K562 (cell line): ENCODE data around the gene UNC50. TPM values are rescaled to one million over a fixed set of nuclear protein-coding genes. Genes with fewer than 3 reads are reported as not detected.

Source experiments
- ATAC-seq: fragments of 200-7000 bp; cut with Tn5 transposase; 3 replicates; pipeline ENCODE4 v1.9.1; 2020; ENCODE audit warnings: moderate library complexity
- BruUV-seq: library from RNA; stranded (reverse); fragments of 400-500 nt; replicated peaks from 2 replicates; lab custom pipeline; 2021; lab: Mats Ljungman, UMichigan
- CTCF ChIA-PET: fragments of 300-600 bp; formaldehyde crosslinking; extraction: SDS; loops from one replicate; lab custom pipeline; 2021; ENCODE audit warnings: low intra/inter-chr PET ratio; lab: Yijun Ruan, JAX
- POLR2A ChIA-PET: fragments of 300-600, 350-650 bp; sonication (Branson Sonifier 250); formaldehyde crosslinking; extraction: SDS; loops from one replicate; lab custom pipeline; 2021; ENCODE audit warnings: antibody characterized with exemption, inconsistent platforms; lab: Yijun Ruan, JAX
- DNase-seq, 4 experiments: peaks; one replicate each; pipeline versions ENCODE4 v3.0.0 to v3.0.0-alpha.2; 2011 to 2018; ENCODE audit warnings: low spot score in 3 of 4, mixed read lengths in 3 of 4; ENCODE audit errors: extremely low read depth in 1 of 4
- FAIRE-seq: peaks from 2 replicates; lab custom pipeline; 2011; peaks lifted over from hg19 to GRCh38; lab: Jason Lieb, UNC
- H2AFZ ChIP-seq: 2 replicates; pipeline ENCODE4 v1.6.0; 2011; ENCODE audit warnings: low read depth, low read length, control low read depth, inconsistent platforms
- H3K27ac ChIP-seq: fragments of 200-600 bp; 3 replicates; pipeline ENCODE4 v1.8.0; 2011; ENCODE audit warnings: low read depth, mild to moderate bottlenecking, control low read depth, inconsistent platforms, low read length, moderate library complexity, mixed read lengths; ENCODE audit errors: extremely low read depth
- H3K27me3 ChIP-seq, 2 experiments: fragments of 300-600 bp in 1 of 2; 2 replicates in 1 of 2; 3 replicates in 1 of 2; pipeline versions ENCODE4 v1.6.0 to v1.8.0; 2011; ENCODE audit warnings: inconsistent platforms in 2 of 2, low read length in 2 of 2, mild to moderate bottlenecking in 1 of 2, mixed read lengths in 1 of 2, moderate library complexity in 1 of 2; ENCODE audit not compliant: control insufficient read depth in 2 of 2, insufficient read depth in 2 of 2
- H3K36me3 ChIP-seq: fragments of 300-600 bp; 3 replicates; pipeline ENCODE4 v1.8.0; 2011; ENCODE audit warnings: mild to moderate bottlenecking, low read length, inconsistent platforms; ENCODE audit not compliant: control insufficient read depth, insufficient read depth
- H3K4me1 ChIP-seq, 2 experiments: fragments of 200-600 bp in 1 of 2; replicated peaks in 1 of 2; 2 replicates in 1 of 2; 3 replicates in 1 of 2; pipeline versions ENCODE4 v1.5.1 to v1.8.0; 2011; ENCODE audit warnings: inconsistent platforms in 2 of 2, low read length in 2 of 2, mild to moderate bottlenecking in 1 of 2, mixed read lengths in 1 of 2, moderate library complexity in 1 of 2; ENCODE audit not compliant: control insufficient read depth in 2 of 2, insufficient read depth in 2 of 2
- H3K4me2 ChIP-seq: 2 replicates; pipeline ENCODE4 v1.6.1; 2011; ENCODE audit warnings: low read length, control low read depth, inconsistent platforms, mixed read lengths; ENCODE audit not compliant: insufficient read depth
- H3K4me3 ChIP-seq: fragments of 200-600 bp; sonication (generic), shearing (Covaris generic); 2 replicates; pipeline ENCODE4 v1.5.1; 2016; ENCODE audit warnings: control low read depth, inconsistent platforms
- H3K79me2 ChIP-seq: fragments of 200-600 bp; 3 replicates; pipeline ENCODE4 v1.8.0; 2011; ENCODE audit warnings: low read length, inconsistent platforms; ENCODE audit not compliant: control insufficient read depth, insufficient read depth
- H3K9ac ChIP-seq, 2 experiments: 2 replicates each; pipeline versions ENCODE4 v1.6.0 to v1.6.1; 2011; ENCODE audit warnings: low read depth in 2 of 2, low read length in 2 of 2, control low read depth in 1 of 2, inconsistent platforms in 1 of 2, mild to moderate bottlenecking in 1 of 2, mixed read lengths in 1 of 2; ENCODE audit not compliant: insufficient read depth in 1 of 2
- H3K9me1 ChIP-seq: one replicate; pipeline ENCODE4 v1.6.0; 2011; ENCODE audit warnings: inconsistent platforms, mild to moderate bottlenecking, low read length, moderate library complexity; ENCODE audit not compliant: control insufficient read depth, insufficient read depth
- H3K9me3 ChIP-seq: replicated peaks from 2 replicates; pipeline ENCODE4 v1.5.1; 2011; ENCODE audit warnings: low read depth, low read length, inconsistent platforms; ENCODE audit not compliant: control insufficient read depth, insufficient read depth
- H4K20me1 ChIP-seq: replicated peaks from 2 replicates; pipeline ENCODE4 v1.6.1; 2011; ENCODE audit warnings: low read length, inconsistent platforms, mixed read lengths; ENCODE audit not compliant: control insufficient read depth, insufficient read depth
- BRCA1 ChIP-seq, 2 experiments: fragments of 450-650 bp in 1 of 2; sonication (generic) in 1 of 2; formaldehyde crosslinking in 1 of 2; IDR thresholded peaks; 2 replicates each; pipeline versions ENCODE4 v1.5.0 to v1.6.1; 2017 to 2020; ENCODE audit warnings: mild to moderate bottlenecking in 1 of 2, missing genetic modification reagents in 1 of 2
- GATA2 ChIP-seq: sonication (generic); formaldehyde crosslinking; IDR thresholded peaks from 2 replicates; pipeline ENCODE4 v1.4.0; 2020; ENCODE audit warnings: mild to moderate bottlenecking, missing genetic modification reagents
- SIN3A ChIP-seq, 2 experiments: fragments of 150-350 bp in 1 of 2; IDR thresholded peaks; 2 replicates each; pipeline ENCODE4 v1.6.1; 2011 to 2016; ENCODE audit warnings: borderline replicate concordance in 2 of 2, low read depth in 2 of 2, low read length in 2 of 2, mild to moderate bottlenecking in 2 of 2, moderate library complexity in 2 of 2; ENCODE audit not compliant: control insufficient read depth in 1 of 2
- SIRT6 ChIP-seq: IDR thresholded peaks from one replicate; pipeline ENCODE4 v1.6.1; 2012; ENCODE audit warnings: low read depth, mild to moderate bottlenecking, control low read depth, inconsistent platforms, low read length, moderate library complexity
- ZFX ChIP-seq: sonication (generic); formaldehyde crosslinking; IDR thresholded peaks from 2 replicates; pipeline ENCODE4 v1.8.0; 2022; ENCODE audit warnings: mild to moderate bottlenecking, missing genetic modification reagents, moderate library complexity
- ZNF639 ChIP-seq, 2 experiments: fragments of 200-800 bp in 1 of 2; sonication (Bioruptor generic) in 1 of 2; sonication (generic) in 1 of 2; formaldehyde crosslinking in 1 of 2; IDR thresholded peaks in 1 of 2; conservative IDR thresholded peaks in 1 of 2; 2 replicates each; pipeline versions ENCODE4 v1.5.0 to v1.6.1; 2016 to 2020; ENCODE audit warnings: missing compliant biosample characterization in 1 of 2, missing genetic modification characterization in 1 of 2, missing genetic modification reagents in 1 of 2
- WGBS: fragments of 100-300 bp; shearing (Covaris generic); methylation state at CpG from one replicate; pipeline ENCODE4 v1.1.6; 2016; ENCODE audit warnings: low coverage, mixed read lengths; ENCODE audit not compliant: insufficient coverage; ENCODE audit errors: missing lambda C conversion rate; 5-methylcytosine and 5-hydroxymethylcytosine counted together
- in situ Hi-C: fragments of 300-500 bp; cut with MboI; formaldehyde crosslinking; loops from 4 replicates; pipeline ENCODE4 v1.15.0; 2018; ENCODE audit warnings: inconsistent platforms, mixed read lengths
- intact Hi-C: fragments of 100-400 bp; cut with micrococcal nuclease; formaldehyde crosslinking; loops from 2 replicates; pipeline ENCODE4 v1.14.2; 2022
- polyA plus RNA-seq, 8 experiments: library from polyadenylated mRNA; depleted of rRNA in 4 of 8; stranded (reverse) in 5 of 8; unstranded in 3 of 8; fragments of >200 nt; fragmentation: Nextera tagmentation in 2 of 8; fragmentation: Illumina TruSeq in 1 of 8; extraction: Ambion mirVana in 2 of 8; extraction: Trizol in 1 of 8; gene quantifications; 2 replicates each; pipeline versions ENCODE4 v1.2.1 to v1.2.3, GENCODE V29; 2011 to 2014; ENCODE audit warnings: inconsistent platforms in 1 of 8, missing spikeins in 1 of 8
- total RNA-seq, 7 experiments: library from RNA; depleted of rRNA in 6 of 7; stranded (reverse); fragments of >200 nt in 6 of 7; fragmentation: Illumina TruSeq in 2 of 7; extraction: Trizol in 2 of 7; gene quantifications; 2 replicates each; pipeline versions ENCODE4 v1.2.1 to v1.2.3, GENCODE V29; 2011 to 2021; ENCODE audit warnings: low replicate concordance in 1 of 7

The UNC50 gene
- total and polyA plus RNA-seq, 9 of the 15 experiments (the other 6 are each of a cell fraction or from before 2014, with no cell fraction given), result 30.0 to 52.9 (median 35.9) TPM

GRCh38 chr2:98623657-98624056 lies 15.3 kb downstream of the UNC50 start:
- Histone ChIP-seq H3K9ac (no peak overlapping the region), H3K9me1 (no peaks in the 10 kb centered on the region), H3K4me1 (no peaks in the 10 kb centered on the region), H3K79me2 (no peaks in the 10 kb centered on the region), H3K36me3 (no peaks in the 10 kb centered on the region), H3K4me3 (no peak overlapping the region), H3K4me2 (no peak overlapping the region), H3K9me3 (no peaks in the 10 kb centered on the region), H4K20me1 (no peaks in the 10 kb centered on the region), H3K27me3 (peaks cover 0 to 2% of the 10 kb centered on the region in 2 experiments; a peak in 1 of 5 replicates), H3K27ac (no peak overlapping the region), H2AFZ (no peak overlapping the region)
- WGBS, result 20% methylated on average over 4 of the region's 5 CpGs
- POLR2A ChIA-PET, result no interaction called here
- DNase-seq (no peak), ATAC-seq (peak; percentile 29; the same call in 1 of the 3 replicates), FAIRE-seq (no peak)
- TF ChIP-seq SIRT6 (no peak), SIN3A (IDR thresholded peaks at IDR 0.05; ENCODE audit: borderline replicate concordance in 2 of 2, control insufficient read depth in 1 of 2, low read depth in 2 of 2, low read length in 2 of 2) (no peak), ZNF639 (CRISPR knock-in tag; conservative IDR thresholded peaks at IDR 0.05 in 1 of 2, IDR thresholded peaks at IDR 0.05 in 1 of 2) (no peak), GATA2 (CRISPR knock-in tag) (no peak), BRCA1 (IDR thresholded peaks at IDR 0.05) (no peak), BRCA1 (CRISPR knock-in tag; IDR thresholded peaks at IDR 0.05) (no peak), ZFX (CRISPR knock-in tag) (no peak)
- in situ Hi-C loops, result no loop called here
- CTCF ChIA-PET, result no interaction called here
- intact Hi-C loops, result no loop called here
- no TSS peak for BruUV-seq
